Prostate gland (tissue), 2 donors: ENCODE results near the gene DNAJB4. TPM values are rescaled to one million over a fixed set of nuclear protein-coding genes. Genes with fewer than 3 reads are reported as not detected.

ENCODE experiments used
- DNase-seq: peaks from one replicate; pipeline ENCODE4 v3.0.0-alpha.2; 2019; ENCODE audit warnings: low spot score
- H3K27ac ChIP-seq, 2 donors: fragments of 200-600 bp; sonication (generic); 2 replicates each; pipeline ENCODE4 v1.5.1; 2017 to 2019
- H3K27me3 ChIP-seq: fragments of 200-600 bp; sonication (generic); replicated peaks from 2 replicates; pipeline ENCODE4 v1.5.1; 2019; ENCODE audit not compliant: insufficient read depth
- H3K36me3 ChIP-seq, 2 donors: fragments of 200-600 bp; sonication (generic); 1 replicate in 1 of 2; 2 replicates in 1 of 2; pipeline versions ENCODE4 v1.5.1 to v1.8.1; 2017 to 2019
- H3K4me1 ChIP-seq: fragments of 200-600 bp; sonication (generic); replicated peaks from 2 replicates; pipeline ENCODE4 v1.5.1; 2019
- H3K4me3 ChIP-seq, 2 donors: fragments of 200-600 bp; sonication (generic); 2 replicates each; pipeline ENCODE4 v1.5.1; 2017 to 2019
- H3K9me3 ChIP-seq: fragments of 200-600 bp; sonication (generic); 2 replicates; pipeline ENCODE4 v1.5.1; 2017
- CTCF ChIP-seq, 4 experiments: fragments of 200-600 bp in 2 of 4; fragments of 450-650 bp in 2 of 4; sonication (generic) in 2 of 4; IDR thresholded peaks; 1 replicate in 3 of 4; 2 replicates in 1 of 4; pipeline ENCODE4 v1.5.1; 2016 to 2019; ENCODE audit warnings: antibody characterized with exemption in 4 of 4, mild to moderate bottlenecking in 2 of 4, moderate library complexity in 2 of 4
- POLR2A ChIP-seq: fragments of 450-650 bp; IDR thresholded peaks from one replicate; pipeline ENCODE4 v1.6.1; 2016; ENCODE audit warnings: antibody characterized with exemption, mild to moderate bottlenecking
- POLR2AphosphoS5 ChIP-seq: sonication (generic); formaldehyde crosslinking; IDR thresholded peaks from one replicate; pipeline ENCODE4 v1.6.1; 2017; ENCODE audit warnings: antibody characterized with exemption
- WGBS: methylation state at CpG from one replicate; pipeline ENCODE4 v1.1.5; 2018; 5-methylcytosine and 5-hydroxymethylcytosine counted together
- intact Hi-C: fragments of 100-400 bp; cut with DNase I; formaldehyde crosslinking; loops from one replicate; pipeline ENCODE4 v1.14.2; 2022
- total RNA-seq, 2 donors: library from RNA; depleted of rRNA; stranded (reverse); fragments of >200 nt; gene quantifications; one replicate each; pipeline ENCODE4 v1.1.0, GENCODE V29; 2016

DNAJB4 gene
- total RNA-seq, 2 donors from 2014 or later, result 15.8 to 22.8 TPM

- H3K27me3 ChIP-seq, result no peaks in the 10 kb centered on the region
- TF ChIP-seq CTCF (IDR thresholded peaks at IDR 0.05), result no peak
- TF ChIP-seq POLR2AphosphoS5, result no peak
- no peak for TF ChIP-seq POLR2A
- no peaks in the 10 kb centered on the region for H3K36me3 ChIP-seq
- no peaks in the 10 kb centered on the region for H3K9me3 ChIP-seq
- H3K27ac ChIP-seq, result no peak overlapping the region
- no peaks in the 10 kb centered on the region for H3K4me1 ChIP-seq
- DNase-seq, result no peak
- intact Hi-C loops, result no loop called here
- H3K4me3 ChIP-seq, result no peak overlapping the region
Observed at GRCh38 chr1:78038491-78038939, 33.8 kb downstream of the DNAJB4 start.

GRCh38 chr1:78040484-78041089 is 35.8 kb downstream of the DNAJB4 start:
- 55% methylated on average over 3 of the region's 3 CpGs for WGBS
- H3K4me3 ChIP-seq, result no peak overlapping the region
- H3K27me3 ChIP-seq, result no peaks in the 10 kb centered on the region
- H3K4me1 ChIP-seq, result no peaks in the 10 kb centered on the region
- DNase-seq, result no peak
- TF ChIP-seq POLR2AphosphoS5, result no peak
- TF ChIP-seq CTCF (IDR thresholded peaks at IDR 0.05), result no peak
- TF ChIP-seq POLR2A, result no peak
- no peaks in the 10 kb centered on the region for H3K9me3 ChIP-seq
- H3K36me3 ChIP-seq, result no peaks in the 10 kb centered on the region
- H3K27ac ChIP-seq, result no peak overlapping the region
- intact Hi-C loops, result no loop called here

DNA sequence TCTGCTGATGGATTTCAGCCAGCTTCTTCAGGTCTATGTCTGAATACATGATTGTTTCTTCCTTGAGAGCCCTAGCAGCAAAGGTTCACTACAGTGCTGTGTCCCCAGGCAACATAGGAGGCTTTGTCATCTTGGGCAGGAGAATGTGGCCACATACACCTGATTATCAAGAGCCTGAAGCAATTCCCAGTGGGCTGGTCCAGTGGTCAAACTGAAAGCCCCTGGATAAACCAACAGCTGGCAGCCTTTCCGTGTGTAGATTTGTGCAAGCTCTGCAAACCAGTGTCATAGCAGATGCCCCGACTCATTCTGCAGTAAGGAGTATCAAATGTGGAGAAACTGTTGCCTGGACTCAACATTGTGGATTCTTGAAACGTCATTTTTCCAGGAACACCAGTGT is 38.7 kb downstream of the DNAJB4 start:
- Histone ChIP-seq H3K36me3 (no peaks in the 10 kb centered on the region), H3K27ac (no peak overlapping the region), H3K4me3 (no peak overlapping the region), H3K9me3 (no peaks in the 10 kb centered on the region), H3K27me3 (no peaks in the 10 kb centered on the region), H3K4me1 (no peaks in the 10 kb centered on the region)
- WGBS, result 73% methylated on average over 3 of the region's 3 CpGs
- intact Hi-C loops, result no loop called here
- DNase-seq, result no peak
- TF ChIP-seq CTCF (IDR thresholded peaks at IDR 0.05), result no peak
- TF ChIP-seq POLR2AphosphoS5, result no peak
- TF ChIP-seq POLR2A, result no peak

DNA sequence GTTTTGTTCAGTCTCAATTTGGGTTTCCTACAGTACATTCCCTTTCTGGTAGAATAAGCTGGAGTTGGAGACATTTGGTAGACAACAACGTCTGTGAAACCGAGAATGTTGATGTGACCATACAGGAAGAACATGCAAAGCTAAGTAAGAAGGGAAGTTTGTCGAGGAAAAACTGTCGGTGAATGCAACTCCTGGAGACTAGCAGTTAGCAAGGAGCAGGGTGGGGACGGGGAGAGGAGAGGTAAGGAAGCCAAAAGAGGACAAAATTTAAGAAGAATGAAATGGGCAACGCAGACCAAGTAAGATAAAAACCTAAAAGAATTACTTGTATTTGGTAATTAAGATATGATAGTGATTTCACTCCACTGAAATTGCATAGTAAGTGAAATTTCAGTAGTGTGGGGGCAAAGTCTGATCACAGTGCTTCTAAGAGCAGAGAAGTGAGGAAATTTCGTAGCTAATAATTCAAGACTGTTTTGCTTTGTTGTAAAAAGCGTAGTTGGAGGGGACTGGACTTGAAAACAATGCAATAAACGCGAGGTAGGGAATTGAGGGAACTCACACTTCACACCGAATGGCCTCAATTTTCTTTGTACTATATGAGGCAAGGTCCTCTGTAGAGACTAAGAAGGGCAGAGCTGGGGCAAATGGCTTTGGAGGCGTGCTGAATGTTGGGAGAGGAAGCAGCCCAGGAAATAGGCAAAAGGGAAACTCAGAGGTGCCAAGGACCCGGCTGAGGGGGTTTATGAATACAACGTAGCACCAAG is 40.2 kb downstream of the DNAJB4 start:
- no peaks in the 10 kb centered on the region for H3K27me3 ChIP-seq
- no peaks in the 10 kb centered on the region for H3K36me3 ChIP-seq
- H3K9me3 ChIP-seq, result no peaks in the 10 kb centered on the region
- H3K27ac ChIP-seq, result no peak overlapping the region
- DNase-seq, result no peak
- intact Hi-C loops, result loop anchor here (5.0 kb wide), 1 partner anchor 68 kb away; the partner anchor contains the start of gene FUBP1
- TF ChIP-seq POLR2A (no peak), POLR2AphosphoS5 (no peak), CTCF (IDR thresholded peaks at IDR 0.05) (no peak)
- H3K4me1 ChIP-seq, result no peaks in the 10 kb centered on the region
- no peak overlapping the region for H3K4me3 ChIP-seq
- WGBS, result 71% methylated on average over 14 of the region's 14 CpGs
